GM10266 (cell line): ENCODE results near the gene SFT2D1.
"Not testable (repeated sequence)": the region's sequence is repeated elsewhere in the genome, so short reads cannot be mapped to it uniquely, and the experiment has no call there.

Experiments used
- DNase-seq: peaks from one replicate; pipeline ENCODE4 v3.0.0; 2012; ENCODE audit errors: extremely low spot score
- TF ChIP-seq, protein P1 (sequence below): IDR thresholded peaks from 2 replicates; pipeline ENCODE4 v1.5.1; 2012; ENCODE audit warnings: mild to moderate bottlenecking, low read depth; ENCODE audit not compliant: control insufficient read depth, insufficient read depth; ENCODE audit errors: missing control alignments

The SFT2D1 gene

DNA sequence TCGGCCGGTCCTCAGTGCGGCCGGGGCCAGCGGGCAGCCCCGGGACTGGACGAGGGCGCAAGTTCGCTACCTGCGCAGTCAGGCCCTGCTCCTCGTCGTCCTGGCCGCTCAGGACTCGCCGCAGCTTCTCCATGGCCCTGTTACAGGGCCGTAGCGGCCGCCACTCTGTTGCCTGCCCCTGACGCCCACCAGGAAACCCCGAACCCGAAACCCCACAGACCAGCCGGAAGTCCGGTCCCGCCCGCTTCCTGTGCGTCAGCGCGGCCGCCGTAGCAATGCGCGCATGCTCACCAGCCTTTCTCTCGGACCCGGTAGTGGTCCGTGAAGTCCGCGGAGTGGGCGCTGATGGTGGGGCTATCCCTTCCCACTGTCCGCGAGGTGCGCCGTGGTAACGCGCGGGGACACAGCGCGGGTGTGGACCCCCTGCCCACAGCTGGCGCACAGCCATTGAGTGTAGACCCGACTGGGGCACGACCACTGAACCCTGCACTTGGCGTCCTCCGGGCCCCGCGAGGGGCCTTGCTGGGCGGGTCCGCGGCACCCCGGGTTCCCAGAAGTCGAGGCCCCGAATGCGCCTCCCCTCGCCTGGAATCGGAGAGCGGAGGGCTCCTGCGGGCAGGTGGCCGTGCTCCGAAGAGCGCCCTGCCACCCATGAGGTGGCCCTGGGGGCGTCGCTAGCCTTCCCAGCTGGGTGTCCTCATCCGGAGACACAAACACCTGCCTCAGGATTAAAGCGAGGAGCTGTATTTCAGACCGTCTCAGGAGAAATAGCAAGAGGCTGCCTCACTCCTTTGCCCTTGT, at the start of gene SFT2D1:
SFT2D1 (minus strand) TSS at position 197 of the 801 bp plus-strand sequence; CDS start at position 133, 64 bp downstream.
- peak; percentile 91 for DNase-seq
- TF ChIP-seq, protein P1, sequence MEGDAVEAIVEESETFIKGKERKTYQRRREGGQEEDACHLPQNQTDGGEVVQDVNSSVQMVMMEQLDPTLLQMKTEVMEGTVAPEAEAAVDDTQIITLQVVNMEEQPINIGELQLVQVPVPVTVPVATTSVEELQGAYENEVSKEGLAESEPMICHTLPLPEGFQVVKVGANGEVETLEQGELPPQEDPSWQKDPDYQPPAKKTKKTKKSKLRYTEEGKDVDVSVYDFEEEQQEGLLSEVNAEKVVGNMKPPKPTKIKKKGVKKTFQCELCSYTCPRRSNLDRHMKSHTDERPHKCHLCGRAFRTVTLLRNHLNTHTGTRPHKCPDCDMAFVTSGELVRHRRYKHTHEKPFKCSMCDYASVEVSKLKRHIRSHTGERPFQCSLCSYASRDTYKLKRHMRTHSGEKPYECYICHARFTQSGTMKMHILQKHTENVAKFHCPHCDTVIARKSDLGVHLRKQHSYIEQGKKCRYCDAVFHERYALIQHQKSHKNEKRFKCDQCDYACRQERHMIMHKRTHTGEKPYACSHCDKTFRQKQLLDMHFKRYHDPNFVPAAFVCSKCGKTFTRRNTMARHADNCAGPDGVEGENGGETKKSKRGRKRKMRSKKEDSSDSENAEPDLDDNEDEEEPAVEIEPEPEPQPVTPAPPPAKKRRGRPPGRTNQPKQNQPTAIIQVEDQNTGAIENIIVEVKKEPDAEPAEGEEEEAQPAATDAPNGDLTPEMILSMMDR: no peak

DNA sequence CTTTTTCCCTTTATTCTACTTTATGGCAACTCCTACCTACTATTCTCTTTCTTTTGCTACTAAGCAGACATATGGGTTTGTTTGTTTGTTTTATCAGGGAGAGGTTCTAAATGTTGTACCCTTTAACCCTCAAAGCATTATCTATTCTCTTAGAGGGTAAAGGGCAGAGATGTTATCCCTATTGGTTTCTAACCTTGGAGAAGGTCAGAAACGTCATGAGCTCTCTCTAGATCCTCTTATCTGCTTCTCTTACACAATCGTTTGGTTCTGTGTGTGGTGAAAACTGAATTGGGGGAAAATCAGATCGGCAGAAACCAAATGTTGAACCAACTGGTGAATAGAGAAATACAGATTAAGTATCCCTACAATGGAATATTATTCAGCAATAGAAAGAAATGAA, 46.8 kb upstream of the SFT2D1 start:
- TF ChIP-seq, protein P1: no peak
- no peak for DNase-seq

DNA sequence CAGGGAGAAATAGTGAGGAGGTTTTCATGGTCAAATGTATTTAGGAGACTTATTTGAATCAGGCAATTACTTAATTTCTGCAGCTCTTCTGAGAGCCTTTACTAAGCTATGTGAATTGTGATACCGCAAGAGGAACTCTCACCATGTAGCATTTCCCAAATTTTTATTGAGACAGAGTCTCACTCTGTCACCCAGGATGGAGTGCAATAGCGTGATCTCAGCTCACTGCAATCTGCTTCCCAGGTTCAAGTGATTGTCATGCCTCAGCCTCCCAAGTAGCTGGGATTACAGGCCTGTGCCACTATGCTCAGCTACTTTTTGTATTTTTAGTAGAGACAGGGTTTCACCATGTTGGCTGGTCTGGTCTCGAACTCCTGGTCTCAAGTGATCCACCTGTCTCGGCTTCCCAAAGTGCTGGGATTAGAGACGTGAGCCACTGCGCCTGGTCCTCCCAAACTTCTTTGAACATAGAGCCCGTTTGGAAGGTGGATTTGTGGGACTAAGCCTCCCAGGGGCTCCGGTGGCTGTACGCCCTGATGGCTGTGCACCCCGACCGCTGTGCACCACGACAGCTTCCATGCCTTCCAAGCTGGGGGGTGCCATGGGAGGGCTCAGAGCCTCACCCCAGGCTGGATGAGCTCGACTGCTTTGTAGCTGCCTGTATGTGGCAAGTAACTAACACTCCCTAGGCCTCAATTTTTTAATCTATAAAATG, 46.1 kb upstream of the SFT2D1 start:
- DNase-seq: peak; percentile 5
- TF ChIP-seq, protein P1: no peak

DNA sequence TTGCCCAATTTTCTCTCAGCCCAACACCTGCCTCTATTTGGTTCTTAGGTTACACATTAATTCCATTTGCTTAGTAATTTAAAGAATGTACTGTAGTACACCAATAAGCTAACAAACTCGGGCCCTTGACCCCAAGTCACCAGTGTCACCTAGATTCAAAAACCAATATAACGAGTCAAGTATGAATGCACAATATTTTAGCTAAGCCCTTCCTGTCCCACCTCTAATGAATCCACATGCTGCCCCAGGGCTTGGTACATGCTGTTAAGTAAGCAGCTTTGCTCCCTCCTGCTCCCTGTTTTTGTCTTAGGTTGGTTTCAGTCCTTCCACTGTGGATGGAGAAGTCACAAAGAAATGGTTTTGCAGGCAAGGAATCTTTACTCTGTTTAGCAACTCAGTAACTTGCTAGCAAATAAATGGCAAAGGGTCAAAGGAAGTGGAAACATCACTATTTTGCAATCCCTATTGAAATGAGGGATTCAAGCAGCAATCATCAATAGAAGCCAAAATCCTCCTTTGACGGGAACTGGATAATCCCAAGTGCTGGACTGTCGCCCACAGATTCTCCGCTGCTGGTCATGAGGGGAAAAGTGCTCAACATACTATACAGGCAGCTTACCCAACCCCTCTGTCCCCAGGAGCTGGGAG, 45.4 kb upstream of the SFT2D1 start:
- TF ChIP-seq, protein P1: no peak
- no peak for DNase-seq

DNA sequence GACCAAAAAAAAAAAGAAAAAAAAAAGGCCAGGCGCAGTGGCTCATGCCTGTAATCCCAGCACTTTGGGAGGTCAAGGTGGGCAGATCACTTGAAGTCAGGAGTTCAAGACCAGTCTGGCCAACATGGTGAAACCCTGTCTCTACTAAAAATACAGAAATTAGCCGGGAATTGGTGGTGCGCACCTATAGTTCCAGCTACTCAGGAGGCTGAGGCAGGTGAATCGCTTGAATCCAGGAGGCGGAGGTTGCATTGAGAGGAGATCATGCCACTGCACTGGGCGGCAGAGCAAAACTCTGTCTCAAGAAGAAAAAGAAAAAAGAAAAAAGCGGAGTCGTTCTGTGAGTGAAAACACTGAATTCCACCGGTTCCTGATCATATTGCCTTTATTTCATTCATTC, 44.8 kb upstream of the SFT2D1 start:
- not testable (repeated sequence) for DNase-seq

DNA sequence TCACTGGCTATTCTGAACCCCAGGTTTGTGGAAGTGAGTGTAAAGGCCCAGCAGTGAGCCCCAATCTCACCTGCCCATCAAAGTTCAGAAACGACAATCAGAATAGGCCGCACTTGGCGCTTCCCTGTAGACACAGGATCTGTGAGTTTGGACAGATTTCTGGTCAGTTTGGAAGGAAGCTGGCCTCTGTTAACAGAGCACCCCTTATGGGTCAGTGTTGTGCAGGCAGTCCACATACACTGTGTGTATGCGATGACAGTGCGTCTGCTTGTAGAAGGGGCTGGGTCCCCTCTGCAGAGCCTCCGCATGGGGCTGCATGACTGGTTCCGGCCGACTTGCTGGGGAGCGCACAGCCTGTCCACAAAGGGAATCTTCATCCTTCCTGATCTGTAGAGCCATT, 43.8 kb upstream of the SFT2D1 start:
- no peak for DNase-seq
- TF ChIP-seq, protein P1: no peak

DNA sequence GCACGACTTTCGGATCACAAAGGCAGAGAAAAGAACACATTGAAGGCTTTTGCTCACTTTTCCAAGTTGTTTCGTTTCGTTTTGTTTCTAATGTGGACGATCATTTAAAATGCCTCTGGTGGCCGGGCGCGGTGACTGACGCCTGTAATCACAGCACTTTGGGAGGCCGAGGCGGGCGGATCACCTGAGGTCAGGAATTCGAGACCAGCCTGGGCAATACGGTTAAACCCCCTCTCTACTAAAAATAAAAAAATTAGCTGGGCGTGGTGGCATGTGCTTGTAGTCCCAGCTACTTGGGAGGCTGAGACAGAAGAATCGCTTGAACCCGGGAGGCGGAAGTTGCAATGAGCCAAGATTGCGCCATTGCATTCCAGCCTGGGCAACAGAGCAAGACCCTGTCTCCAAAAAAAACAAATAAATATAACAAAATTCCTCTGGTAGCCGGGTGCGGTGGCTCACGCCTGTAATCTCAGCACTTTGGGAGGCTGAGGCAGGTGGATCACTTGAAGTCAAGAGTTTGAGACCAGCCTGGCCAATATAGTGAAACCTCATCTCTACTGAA, 41.5 kb upstream of the SFT2D1 start:
- not testable (repeated sequence) for DNase-seq

More for the DNA sequence above, 41.5 kb upstream of the SFT2D1 start:
- TF ChIP-seq, protein P1: peak; percentile 11
